Esophagus (tissue), 2 donors: ENCODE results near the gene MACROD2. TPM values are rescaled to one million over a fixed set of nuclear protein-coding genes. Genes with fewer than 3 reads are reported as not detected.

ENCODE experiments used
- H3K27ac ChIP-seq, 2 donors: one replicate each; pipeline ENCODE4 v1.5.1; 2013; ENCODE audit warnings: low read depth in 2 of 2, mild to moderate bottlenecking in 2 of 2, inconsistent platforms in 1 of 2, low read length in 1 of 2, moderate library complexity in 1 of 2
- H3K27me3 ChIP-seq, 2 donors: one replicate each; pipeline ENCODE4 v1.6.1; 2013; ENCODE audit warnings: low read length in 2 of 2, control low read depth in 1 of 2, mild to moderate bottlenecking in 1 of 2; ENCODE audit not compliant: insufficient read depth in 2 of 2, control insufficient read depth in 1 of 2
- H3K36me3 ChIP-seq, 2 donors: one replicate each; pipeline ENCODE4 v1.6.1; 2013; ENCODE audit warnings: low read length in 1 of 2; ENCODE audit not compliant: control insufficient read depth in 2 of 2, insufficient read depth in 2 of 2
- H3K4me1 ChIP-seq, 2 donors: one replicate each; pipeline ENCODE4 v1.6.1; 2013; ENCODE audit warnings: low read length in 1 of 2; ENCODE audit not compliant: control insufficient read depth in 2 of 2, insufficient read depth in 2 of 2
- H3K4me3 ChIP-seq, 2 donors: one replicate each; pipeline ENCODE4 v1.5.1; 2013; ENCODE audit warnings: low read length in 2 of 2, mild to moderate bottlenecking in 2 of 2, low read depth in 1 of 2, moderate library complexity in 1 of 2
- H3K9me3 ChIP-seq, 2 donors: one replicate each; pipeline ENCODE4 v1.6.1; 2013; ENCODE audit warnings: mild to moderate bottlenecking in 2 of 2, low read depth in 1 of 2, low read length in 1 of 2, moderate library complexity in 1 of 2; ENCODE audit not compliant: control insufficient read depth in 2 of 2, insufficient read depth in 1 of 2
- WGBS, 2 donors: extraction: QIAGEN DNeasy Blood & Tissue Kit; methylation state at CpG; one replicate each; pipeline ENCODE4 v1.1.7; 2013; 5-methylcytosine and 5-hydroxymethylcytosine counted together
- polyA plus RNA-seq, 2 donors: library from polyadenylated mRNA; stranded (reverse); fragments of 200-250 nt; gene quantifications; one replicate each; pipeline ENCODE4 v1.2.3, GENCODE V29; 2013
- donor health status: healthy with polysubstance abuse.
- donor health status: Bipolar disorder and iron deficiency.

Gene MACROD2
- polyA plus RNA-seq, 2 donors: 0.64 to 1.9 TPM

- H3K36me3 ChIP-seq: no peaks in the 10 kb centered on the region
- H3K27ac ChIP-seq: no peak overlapping the region
- peaks cover 0 to 2% of the 10 kb centered on the region in 2 donors for H3K9me3 ChIP-seq
- 36 to 63% methylated on average over 1 of the region's 1 CpG for WGBS, 2 donors
- no peaks in the 10 kb centered on the region for H3K4me1 ChIP-seq
- H3K27me3 ChIP-seq: no peaks in the 10 kb centered on the region
- no peak overlapping the region for H3K4me3 ChIP-seq
These were observed 888.0 kb downstream of the MACROD2 start for GRCh38 chr20:14883324-14883723.

GRCh38 chr20:14885661-14886060 is 890.3 kb downstream of the MACROD2 start:
- no peaks in the 10 kb centered on the region for H3K27me3 ChIP-seq
- H3K36me3 ChIP-seq: no peaks in the 10 kb centered on the region
- peaks cover 0 to 2% of the 10 kb centered on the region in 2 donors for H3K9me3 ChIP-seq
- 88 to 89% methylated on average over 1 of the region's 1 CpG for whole genome bisulfite sequencing, 2 donors
- no peak overlapping the region for H3K4me3 ChIP-seq
- no peaks in the 10 kb centered on the region for H3K4me1 ChIP-seq
- no peak overlapping the region for H3K27ac ChIP-seq

GRCh38 chr20:14888134-14888533 is 892.8 kb downstream of the MACROD2 start:
- H3K27ac ChIP-seq: no peak overlapping the region
- H3K9me3 ChIP-seq: no peaks in the 10 kb centered on the region
- H3K4me3 ChIP-seq: no peak overlapping the region
- WGBS, 2 donors: 67 to 74% methylated on average over 3 of the region's 3 CpGs
- no peaks in the 10 kb centered on the region for H3K27me3 ChIP-seq
- H3K36me3 ChIP-seq: no peaks in the 10 kb centered on the region
- H3K4me1 ChIP-seq: no peaks in the 10 kb centered on the region

- Histone ChIP-seq H3K4me1 (no peaks in the 10 kb centered on the region), H3K4me3 (no peak overlapping the region), H3K36me3 (no peaks in the 10 kb centered on the region), H3K27ac (no peak overlapping the region), H3K9me3 (no peaks in the 10 kb centered on the region), H3K27me3 (no peaks in the 10 kb centered on the region)
- WGBS, 2 donors: 81 to 87% methylated on average over 5 of the region's 5 CpGs
These were observed 894.4 kb downstream of the MACROD2 start for GRCh38 chr20:14889496-14890255.

GRCh38 chr20:14890713-14891112 is 895.4 kb downstream of the MACROD2 start:
- Histone ChIP-seq H3K27me3 (no peaks in the 10 kb centered on the region), H3K27ac (no peak overlapping the region), H3K4me1 (no peaks in the 10 kb centered on the region)

GRCh38 chr20:14892782-14893181 is 897.5 kb downstream of the MACROD2 start:
- H3K27me3 ChIP-seq: no peaks in the 10 kb centered on the region
- H3K36me3 ChIP-seq: no peaks in the 10 kb centered on the region
- no peaks in the 10 kb centered on the region for H3K9me3 ChIP-seq
- no peak overlapping the region for H3K27ac ChIP-seq
- H3K4me3 ChIP-seq: no peak overlapping the region
- WGBS, 2 donors: 73 to 82% methylated on average over 4 of the region's 4 CpGs
- no peaks in the 10 kb centered on the region for H3K4me1 ChIP-seq

More at GRCh38 chr20:14890713-14891112, 895.4 kb downstream of the MACROD2 start:
- no peak overlapping the region for H3K4me3 ChIP-seq
- H3K36me3 ChIP-seq: no peaks in the 10 kb centered on the region
- H3K9me3 ChIP-seq: no peaks in the 10 kb centered on the region

GRCh38 chr20:14896569-14896968 is 901.3 kb downstream of the MACROD2 start:
- no peaks in the 10 kb centered on the region for H3K4me1 ChIP-seq
- H3K9me3 ChIP-seq: no peaks in the 10 kb centered on the region
- no peak overlapping the region for H3K4me3 ChIP-seq
- no peak overlapping the region for H3K27ac ChIP-seq
- no peaks in the 10 kb centered on the region for H3K36me3 ChIP-seq
- no peaks in the 10 kb centered on the region for H3K27me3 ChIP-seq

- 79 to 83% methylated on average over 1 of the region's 1 CpG for WGBS, 2 donors
- Histone ChIP-seq H3K9me3 (no peaks in the 10 kb centered on the region), H3K27ac (no peak overlapping the region), H3K27me3 (no peaks in the 10 kb centered on the region), H3K36me3 (no peaks in the 10 kb centered on the region), H3K4me3 (no peak overlapping the region), H3K4me1 (no peaks in the 10 kb centered on the region)
These were observed 902.3 kb downstream of the MACROD2 start for GRCh38 chr20:14897608-14898007.

GRCh38 chr20:14902432-14903089 is 907.2 kb downstream of the MACROD2 start:
- no peak overlapping the region for H3K27ac ChIP-seq
- no peaks in the 10 kb centered on the region for H3K27me3 ChIP-seq
- no peaks in the 10 kb centered on the region for H3K36me3 ChIP-seq
- H3K9me3 ChIP-seq: no peaks in the 10 kb centered on the region
- H3K4me3 ChIP-seq: no peak overlapping the region
- WGBS, 2 donors: 82 to 86% methylated on average over 4 of the region's 4 CpGs
- H3K4me1 ChIP-seq: no peaks in the 10 kb centered on the region
